Large intestine (tissue), 3 donors: Measurements from ENCODE around the gene FRMPD2. TPM values are rescaled to one million over a fixed set of nuclear protein-coding genes. Genes with fewer than 3 reads are reported as not detected.
"Not testable (repeated sequence)": the region's sequence is repeated elsewhere in the genome, so short reads cannot be mapped to it uniquely, and the experiment has no call there.

Source experiments
- DNase-seq, 2 donors: peaks; one replicate each; pipeline versions ENCODE4 v3.0.0 to v3.0.0-alpha.2; 2013
- H3K27ac ChIP-seq: one replicate; pipeline ENCODE4 v1.5.1; 2013; ENCODE audit warnings: low read length
- H3K27me3 ChIP-seq: 2 replicates; pipeline ENCODE4 v1.6.1; 2013; ENCODE audit warnings: low read length; ENCODE audit not compliant: control insufficient read depth, insufficient read depth
- H3K36me3 ChIP-seq: 2 replicates; pipeline ENCODE4 v1.6.1; 2013; ENCODE audit warnings: low read length; ENCODE audit not compliant: control insufficient read depth, insufficient read depth
- H3K4me1 ChIP-seq: one replicate; pipeline ENCODE4 v1.6.1; 2013; ENCODE audit warnings: low read length; ENCODE audit not compliant: control insufficient read depth, insufficient read depth
- H3K4me3 ChIP-seq: one replicate; pipeline ENCODE4 v1.5.1; 2013; ENCODE audit warnings: low read length
- H3K9me3 ChIP-seq: one replicate; pipeline ENCODE4 v1.6.1; 2013; ENCODE audit warnings: mild to moderate bottlenecking, low read depth, low read length, moderate library complexity; ENCODE audit not compliant: control insufficient read depth
- WGBS: methylation state at CpG from one replicate; pipeline ENCODE4 v1.1.5; 2013; ENCODE audit warnings: low lambda C conversion rate; ENCODE audit not compliant: insufficient coverage; 5-methylcytosine and 5-hydroxymethylcytosine counted together
- polyA plus RNA-seq: library from polyadenylated mRNA; unstranded; fragments of 120-200 nt; gene quantifications from one replicate; pipeline ENCODE4 v1.2.1, GENCODE V29; 2013

The FRMPD2 gene
- polyA plus RNA-seq, 1 donor, result 0.06 TPM

GRCh38 chr10:48290286-48290685, 15.8 kb upstream of the FRMPD2 start:
- DNase-seq, result no peak
- peaks cover 10% of the 10 kb centered on the region for H3K4me1 ChIP-seq
- no peak overlapping the region for H3K4me3 ChIP-seq
- no peaks in the 10 kb centered on the region for H3K9me3 ChIP-seq
- no peak overlapping the region for H3K27ac ChIP-seq
- no peaks in the 10 kb centered on the region for H3K36me3 ChIP-seq
- H3K27me3 ChIP-seq, result peaks cover under 1% of the 10 kb centered on the region
- WGBS, result 100% methylated on average over 1 of the region's 9 CpGs

GRCh38 chr10:48289501-48290238, 15.2 kb upstream of the FRMPD2 start:
- Histone ChIP-seq H3K36me3 (no peaks in the 10 kb centered on the region), H3K4me1 (peaks cover 10% of the 10 kb centered on the region), H3K27ac (no peak overlapping the region), H3K4me3 (no peak overlapping the region), H3K27me3 (peaks cover 6% of the 10 kb centered on the region), H3K9me3 (no peaks in the 10 kb centered on the region)
- WGBS, result no CpG with 5 or more reads among the region's 9 CpGs
- peak in 1 of 2 donors; percentile 41 for DNase-seq

- Histone ChIP-seq H3K36me3 (no peaks in the 10 kb centered on the region), H3K27me3 (peaks cover 13% of the 10 kb centered on the region), H3K4me1 (peaks cover 10% of the 10 kb centered on the region), H3K9me3 (no peaks in the 10 kb centered on the region), H3K4me3 (no peak overlapping the region), H3K27ac (no peak overlapping the region)
- WGBS, result 100% methylated on average over 2 of the region's 7 CpGs
- DNase-seq, result no peak
Observed at GRCh38 chr10:48288661-48289060, 14.2 kb upstream of the FRMPD2 start.

- Histone ChIP-seq H3K4me1 (peaks cover 10% of the 10 kb centered on the region), H3K27ac (no peak overlapping the region), H3K9me3 (no peaks in the 10 kb centered on the region), H3K36me3 (no peaks in the 10 kb centered on the region), H3K4me3 (no peak overlapping the region), H3K27me3 (peaks cover 13% of the 10 kb centered on the region)
- peak in 1 of 2 donors; percentile 21 for DNase-seq
- no CpG with 5 or more reads among the region's 13 CpGs for WGBS
Observed at GRCh38 chr10:48287417-48288391, 13.2 kb upstream of the FRMPD2 start.

- 100% methylated on average over 1 of the region's 1 CpG for WGBS
- no peak overlapping the region for H3K4me3 ChIP-seq
- H3K9me3 ChIP-seq, result no peaks in the 10 kb centered on the region
- H3K27ac ChIP-seq, result no peak overlapping the region
- no peak for DNase-seq
- H3K27me3 ChIP-seq, result peaks cover 13% of the 10 kb centered on the region
- H3K36me3 ChIP-seq, result no peaks in the 10 kb centered on the region
- H3K4me1 ChIP-seq, result peaks cover 10% of the 10 kb centered on the region
Observed at GRCh38 chr10:48286356-48286755, 11.9 kb upstream of the FRMPD2 start.

- Histone ChIP-seq H3K27ac (no peak overlapping the region), H3K4me3 (no peak overlapping the region), H3K9me3 (no peaks in the 10 kb centered on the region), H3K36me3 (no peaks in the 10 kb centered on the region), H3K4me1 (peaks cover 7% of the 10 kb centered on the region), H3K27me3 (peaks cover 13% of the 10 kb centered on the region)
- WGBS, result 80% methylated on average over 1 of the region's 5 CpGs
- no peak for DNase-seq
Observed at GRCh38 chr10:48285710-48286109, 11.2 kb upstream of the FRMPD2 start.

- H3K27ac ChIP-seq, result no peak overlapping the region
- no peak overlapping the region for H3K4me3 ChIP-seq
- DNase-seq, result no peak
- WGBS, result no CpG with 5 or more reads among the region's 4 CpGs
- peaks cover 13% of the 10 kb centered on the region for H3K27me3 ChIP-seq
- H3K4me1 ChIP-seq, result peaks cover 3% of the 10 kb centered on the region
- H3K36me3 ChIP-seq, result no peaks in the 10 kb centered on the region
- no peaks in the 10 kb centered on the region for H3K9me3 ChIP-seq
Observed at GRCh38 chr10:48284811-48285210, 10.3 kb upstream of the FRMPD2 start.

GRCh38 chr10:48284002-48284546, 9.6 kb upstream of the FRMPD2 start:
- peaks cover 13% of the 10 kb centered on the region for H3K27me3 ChIP-seq
- no peak for DNase-seq
- no CpG with 5 or more reads among the region's 2 CpGs for WGBS

GRCh38 chr10:48282829-48283228, 8.3 kb upstream of the FRMPD2 start:
- DNase-seq, result no peak
- H3K4me1 ChIP-seq, result no peaks in the 10 kb centered on the region
- no peak overlapping the region for H3K4me3 ChIP-seq
- no peaks in the 10 kb centered on the region for H3K9me3 ChIP-seq
- H3K36me3 ChIP-seq, result no peaks in the 10 kb centered on the region
- H3K27me3 ChIP-seq, result peaks cover 13% of the 10 kb centered on the region
- no peak overlapping the region for H3K27ac ChIP-seq

More at GRCh38 chr10:48284002-48284546, 9.6 kb upstream of the FRMPD2 start:
- Histone ChIP-seq H3K27ac (no peak overlapping the region), H3K4me1 (peaks cover 2% of the 10 kb centered on the region), H3K4me3 (no peak overlapping the region), H3K36me3 (no peaks in the 10 kb centered on the region), H3K9me3 (no peaks in the 10 kb centered on the region)

GRCh38 chr10:48281697-48282096, 7.2 kb upstream of the FRMPD2 start:
- peaks cover 13% of the 10 kb centered on the region for H3K27me3 ChIP-seq
- not testable (repeated sequence) for H3K4me3 ChIP-seq, DNase-seq, H3K36me3 ChIP-seq, H3K4me1 ChIP-seq, H3K27ac ChIP-seq, H3K9me3 ChIP-seq
- no CpG with 5 or more reads among the region's 4 CpGs for WGBS
